Fibroblast of skin of back (primary cell): Measurements from ENCODE around the gene TTC7B.
A peak's percentile ranks its signal among the peaks of the same experiment; 100 is the strongest.

Source experiments
- DNase-seq: peaks from one replicate; pipeline ENCODE4 v3.0.0-alpha.2; 2013

Gene TTC7B

GRCh38 chr14:90699016-90699415, 117.2 kb downstream of the TTC7B start:
- no peak for DNase-seq

GRCh38 chr14:90698379-90698869, 117.8 kb downstream of the TTC7B start:
- DNase-seq: peak; percentile 38

GRCh38 chr14:90697577-90698206, 118.5 kb downstream of the TTC7B start:
- peak; percentile 75 for DNase-seq

GRCh38 chr14:90697132-90697531, 119.1 kb downstream of the TTC7B start:
- DNase-seq: no peak

GRCh38 chr14:90696720-90697119, 119.5 kb downstream of the TTC7B start:
- DNase-seq: no peak

- DNase-seq: no peak
Observed at GRCh38 chr14:90695997-90696660, 120.1 kb downstream of the TTC7B start.

- no peak for DNase-seq
Observed at GRCh38 chr14:90693413-90693812, 122.8 kb downstream of the TTC7B start.

- DNase-seq: no peak
Observed at GRCh38 chr14:90692826-90693225, 123.4 kb downstream of the TTC7B start.

- DNase-seq: no peak
Observed at GRCh38 chr14:90692061-90692460, 124.2 kb downstream of the TTC7B start.

GRCh38 chr14:90691627-90692026, 124.6 kb downstream of the TTC7B start:
- DNase-seq: no peak

GRCh38 chr14:90687680-90688079, 128.6 kb downstream of the TTC7B start:
- no peak for DNase-seq

GRCh38 chr14:90682615-90683014, 133.6 kb downstream of the TTC7B start:
- no peak for DNase-seq

GRCh38 chr14:90681929-90682328, 134.3 kb downstream of the TTC7B start:
- no peak for DNase-seq

GRCh38 chr14:90678846-90679362, 137.3 kb downstream of the TTC7B start:
- no peak for DNase-seq

GRCh38 chr14:90678420-90678819, 137.8 kb downstream of the TTC7B start:
- peak; percentile 18 for DNase-seq

GRCh38 chr14:90677484-90678050, 138.7 kb downstream of the TTC7B start:
- peak; percentile 72 for DNase-seq

- DNase-seq: no peak
Observed at GRCh38 chr14:90676912-90677311, 139.3 kb downstream of the TTC7B start.

- no peak for DNase-seq
Observed at GRCh38 chr14:90676356-90676755, 139.9 kb downstream of the TTC7B start.

- DNase-seq: peak; percentile 74
Observed at GRCh38 chr14:90675399-90675798, 140.8 kb downstream of the TTC7B start.

GRCh38 chr14:90674716-90675115, 141.5 kb downstream of the TTC7B start:
- DNase-seq: no peak

- DNase-seq: no peak
Observed at GRCh38 chr14:90674043-90674670, 142.1 kb downstream of the TTC7B start.

- no peak for DNase-seq
Observed at GRCh38 chr14:90671382-90672234, 144.6 kb downstream of the TTC7B start.
